Measurements from ENCODE around the gene NOS3. TPM values are rescaled to one million over a fixed set of nuclear protein-coding genes. Genes with fewer than 3 reads are reported as not detected.

NOS3 gene
- total and polyA plus RNA-seq, 9 of the 15 experiments (the other 6 are each of a cell fraction or from before 2014, with no cell fraction given), result 1.1 to 121 (median 23.6) TPM

DNA sequence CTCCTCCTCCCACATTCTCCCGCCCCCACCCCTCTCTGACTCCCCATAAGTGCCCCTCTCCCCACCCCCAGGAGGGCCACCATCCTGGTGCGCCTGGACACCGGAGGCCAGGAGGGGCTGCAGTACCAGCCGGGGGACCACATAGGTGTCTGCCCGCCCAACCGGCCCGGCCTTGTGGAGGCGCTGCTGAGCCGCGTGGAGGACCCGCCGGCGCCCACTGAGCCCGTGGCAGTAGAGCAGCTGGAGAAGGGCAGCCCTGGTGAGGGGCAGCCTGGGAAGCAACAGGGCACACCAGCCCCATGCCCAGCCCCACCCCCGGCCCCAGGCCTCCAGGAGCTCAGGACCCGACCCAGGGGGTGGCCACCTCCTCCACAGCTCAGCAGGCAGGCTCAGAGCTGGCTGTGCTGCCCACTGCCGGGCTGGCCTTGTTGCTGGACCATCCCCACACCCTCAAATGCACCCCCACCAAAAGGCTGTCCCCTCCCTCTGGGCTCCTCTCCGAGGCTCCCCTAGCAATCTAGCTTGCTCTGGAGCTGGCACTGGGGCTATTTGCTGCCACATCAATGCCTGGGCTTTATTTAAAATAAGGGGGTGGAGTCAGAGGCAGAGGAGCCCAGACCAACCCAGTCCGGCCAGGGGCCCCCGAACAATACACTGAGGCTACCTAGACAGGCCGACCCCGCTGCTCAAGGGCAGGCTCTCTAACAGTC is 18.7 kb downstream of the NOS3 start (continued):
- TF ChIP-seq CBX3 (IDR thresholded peaks at IDR 0.05; ENCODE audit: borderline replicate concordance in 1 of 2, low read length in 2 of 2), result no peak
- no peak for TF ChIP-seq ZNF445 (CRISPR knock-in tag; IDR thresholded peaks at IDR 0.05; ENCODE audit: low read depth)
- TF ChIP-seq THAP7 (CRISPR knock-in tag; IDR thresholded peaks at IDR 0.05), result no peak
- no peak for TF ChIP-seq ZNF57 (CRISPR knock-in tag; IDR thresholded peaks at IDR 0.05)
- TF ChIP-seq ZBTB12 (CRISPR knock-in tag; IDR thresholded peaks at IDR 0.05), result no peak
- no peak for TF ChIP-seq PHF8 (IDR thresholded peaks at IDR 0.05; ENCODE audit: borderline replicate concordance, low read length)
- TF ChIP-seq ATF3 (IDR thresholded peaks at IDR 0.05), result no peak
- TF ChIP-seq ATF3 (CRISPR knock-in tag; conservative IDR thresholded peaks at IDR 0.05), result no peak
- TF ChIP-seq, protein P1, sequence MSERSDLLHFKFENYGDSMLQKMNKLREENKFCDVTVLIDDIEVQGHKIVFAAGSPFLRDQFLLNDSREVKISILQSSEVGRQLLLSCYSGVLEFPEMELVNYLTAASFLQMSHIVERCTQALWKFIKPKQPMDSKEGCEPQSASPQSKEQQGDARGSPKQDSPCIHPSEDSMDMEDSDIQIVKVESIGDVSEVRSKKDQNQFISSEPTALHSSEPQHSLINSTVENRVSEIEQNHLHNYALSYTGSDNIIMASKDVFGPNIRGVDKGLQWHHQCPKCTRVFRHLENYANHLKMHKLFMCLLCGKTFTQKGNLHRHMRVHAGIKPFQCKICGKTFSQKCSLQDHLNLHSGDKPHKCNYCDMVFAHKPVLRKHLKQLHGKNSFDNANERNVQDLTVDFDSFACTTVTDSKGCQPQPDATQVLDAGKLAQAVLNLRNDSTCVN (CRISPR knock-in tag; IDR thresholded peaks at IDR 0.05), result no peak
- TF ChIP-seq CCNT2 (IDR thresholded peaks at IDR 0.05; ENCODE audit: borderline replicate concordance, extremely low read depth, insufficient read length, low read depth, low read length), result peak; percentile 31
- TF ChIP-seq HDAC1 (IDR thresholded peaks at IDR 0.05), result 0 out of 4 replicates have a peak, but pooled peaks of 1 of the 2 experiments have one; percentile 15
- TF ChIP-seq GTF2B (IDR thresholded peaks at IDR 0.05; ENCODE audit: extremely low read depth, insufficient read length), result no peak
- TF ChIP-seq DIDO1 (tag; IDR thresholded peaks at IDR 0.05; ENCODE audit: low read depth), result no peak
- no peak for TF ChIP-seq TGIF2 (CRISPR knock-in tag; IDR thresholded peaks at IDR 0.05)
- no peak for TF ChIP-seq SP1 (CRISPR knock-in tag; IDR thresholded peaks at IDR 0.05)
- no peak for TF ChIP-seq CBX5 (IDR thresholded peaks at IDR 0.05; ENCODE audit: borderline replicate concordance, low read depth)
- peak; percentile 43 to 63 for TF ChIP-seq RAD21 (CRISPR knock-in tag; conservative IDR thresholded peaks at IDR 0.05 in 1 of 2, IDR thresholded peaks at IDR 0.05 in 1 of 2)
- no peak for TF ChIP-seq HOXB6 (CRISPR knock-in tag; IDR thresholded peaks at IDR 0.05; ENCODE audit: borderline replicate concordance)
- TF ChIP-seq TRIM28 (IDR thresholded peaks at IDR 0.05), result no peak
- TF ChIP-seq U2AF2 (optimal IDR thresholded peaks at IDR 0.05; ENCODE audit: low read depth, low read length), result no peak
- TF ChIP-seq, protein P2, sequence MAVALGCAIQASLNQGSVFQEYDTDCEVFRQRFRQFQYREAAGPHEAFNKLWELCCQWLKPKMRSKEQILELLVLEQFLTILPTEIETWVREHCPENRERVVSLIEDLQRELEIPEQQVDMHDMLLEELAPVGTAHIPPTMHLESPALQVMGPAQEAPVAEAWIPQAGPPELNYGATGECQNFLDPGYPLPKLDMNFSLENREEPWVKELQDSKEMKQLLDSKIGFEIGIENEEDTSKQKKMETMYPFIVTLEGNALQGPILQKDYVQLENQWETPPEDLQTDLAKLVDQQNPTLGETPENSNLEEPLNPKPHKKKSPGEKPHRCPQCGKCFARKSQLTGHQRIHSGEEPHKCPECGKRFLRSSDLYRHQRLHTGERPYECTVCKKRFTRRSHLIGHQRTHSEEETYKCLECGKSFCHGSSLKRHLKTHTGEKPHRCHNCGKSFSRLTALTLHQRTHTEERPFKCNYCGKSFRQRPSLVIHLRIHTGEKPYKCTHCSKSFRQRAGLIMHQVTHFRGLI (CRISPR knock-in tag; IDR thresholded peaks at IDR 0.05), result no peak
- no peak; the same call in 1 of the 2 replicates for TF ChIP-seq ZBTB1 (CRISPR knock-in tag; IDR thresholded peaks at IDR 0.05; ENCODE audit: borderline replicate concordance, low read depth)

Measured in K562 (cell line).